Esophagus squamous epithelium (tissue), 5 donors: ENCODE results near the gene SERPINF2. TPM values are rescaled to one million over a fixed set of nuclear protein-coding genes. Genes with fewer than 3 reads are reported as not detected.
"Not testable (repeated sequence)": the region's sequence is repeated elsewhere in the genome, so short reads cannot be mapped to it uniquely, and the experiment has no call there.

ENCODE experiments used
- DNase-seq: peaks from one replicate; lab custom pipeline; 2025; lab: John Stamatoyannopoulos, UW
- H3K27ac ChIP-seq, 4 donors: fragments of 200-600 bp; sonication (generic); one replicate each; pipeline ENCODE4 v1.5.1; 2016 to 2019; ENCODE audit warnings: mild to moderate bottlenecking in 1 of 4
- H3K27me3 ChIP-seq, 4 donors: fragments of 200-600 bp; sonication (generic); 1 replicate in 3 of 4; 2 replicates in 1 of 4; pipeline versions ENCODE4 v1.5.1 to v1.6.0; 2017 to 2021; ENCODE audit warnings: antibody characterized with exemption in 1 of 4
- H3K36me3 ChIP-seq, 3 donors: fragments of 200-600 bp; sonication (generic); one replicate each; pipeline ENCODE4 v1.5.1; 2016 to 2019
- H3K4me1 ChIP-seq, 3 donors: fragments of 200-600 bp; sonication (generic); one replicate each; pipeline ENCODE4 v1.5.1; 2017 to 2019
- H3K4me3 ChIP-seq, 4 donors: fragments of 200-600 bp; sonication (generic); 1 replicate in 3 of 4; 2 replicates in 1 of 4; pipeline ENCODE4 v1.5.1; 2016 to 2019; ENCODE audit warnings: mild to moderate bottlenecking in 2 of 4, moderate library complexity in 1 of 4
- H3K9me3 ChIP-seq, 3 donors: fragments of 200-600 bp; sonication (generic); one replicate each; pipeline ENCODE4 v1.5.1; 2016 to 2019
- POLR2A ChIP-seq, 4 donors: fragments of 450-650 bp; IDR thresholded peaks; one replicate each; pipeline ENCODE4 v1.6.1; 2017; ENCODE audit warnings: antibody characterized with exemption in 4 of 4, mild to moderate bottlenecking in 4 of 4, moderate library complexity in 3 of 4
- WGBS, 2 donors: methylation state at CpG; one replicate each; pipeline ENCODE4 v1.1.5; 2018; 5-methylcytosine and 5-hydroxymethylcytosine counted together
- intact Hi-C: fragments of 100-400 bp; cut with DNase I; formaldehyde crosslinking; loops from one replicate; pipeline ENCODE4 v1.15.0; 2022
- total RNA-seq, 4 donors: library from RNA; depleted of rRNA; stranded (reverse); fragments of >200 nt; gene quantifications; one replicate each; pipeline ENCODE4 v1.1.0, GENCODE V29; 2016
- TF ChIP-seq, protein P1 (sequence below), 6 experiments: fragments of 450-650 bp in 4 of 6; fragments of 200-600 bp in 2 of 6; sonication (generic) in 2 of 6; IDR thresholded peaks; one replicate each; pipeline ENCODE4 v1.5.1; 2016 to 2019; ENCODE audit warnings: antibody characterized with exemption in 6 of 6, mild to moderate bottlenecking in 4 of 6, moderate library complexity in 4 of 6
- donor health status: DM: yes; HTN: yes; CAD: no.

Gene SERPINF2
- total RNA-seq, 4 donors from 2014 or later, result 0.22 to 7.1 (median 1.6) TPM

- Histone ChIP-seq H3K4me3 (no peak overlapping the region), H3K27me3 (no peaks in the 10 kb centered on the region), H3K4me1 (peaks cover 40 to 70% (median 52%) of the 10 kb centered on the region in 3 donors), H3K27ac (peak overlapping the region in 3 of 4 donors; percentile 58 to 67 (median 66)), H3K36me3 (no peaks in the 10 kb centered on the region), H3K9me3 (no peaks in the 10 kb centered on the region)
- 31 to 67% methylated on average over 5 of the region's 5 CpGs for WGBS, 2 donors
- TF ChIP-seq, protein P1, sequence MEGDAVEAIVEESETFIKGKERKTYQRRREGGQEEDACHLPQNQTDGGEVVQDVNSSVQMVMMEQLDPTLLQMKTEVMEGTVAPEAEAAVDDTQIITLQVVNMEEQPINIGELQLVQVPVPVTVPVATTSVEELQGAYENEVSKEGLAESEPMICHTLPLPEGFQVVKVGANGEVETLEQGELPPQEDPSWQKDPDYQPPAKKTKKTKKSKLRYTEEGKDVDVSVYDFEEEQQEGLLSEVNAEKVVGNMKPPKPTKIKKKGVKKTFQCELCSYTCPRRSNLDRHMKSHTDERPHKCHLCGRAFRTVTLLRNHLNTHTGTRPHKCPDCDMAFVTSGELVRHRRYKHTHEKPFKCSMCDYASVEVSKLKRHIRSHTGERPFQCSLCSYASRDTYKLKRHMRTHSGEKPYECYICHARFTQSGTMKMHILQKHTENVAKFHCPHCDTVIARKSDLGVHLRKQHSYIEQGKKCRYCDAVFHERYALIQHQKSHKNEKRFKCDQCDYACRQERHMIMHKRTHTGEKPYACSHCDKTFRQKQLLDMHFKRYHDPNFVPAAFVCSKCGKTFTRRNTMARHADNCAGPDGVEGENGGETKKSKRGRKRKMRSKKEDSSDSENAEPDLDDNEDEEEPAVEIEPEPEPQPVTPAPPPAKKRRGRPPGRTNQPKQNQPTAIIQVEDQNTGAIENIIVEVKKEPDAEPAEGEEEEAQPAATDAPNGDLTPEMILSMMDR (IDR thresholded peaks at IDR 0.05), result no peak
- TF ChIP-seq POLR2A (IDR thresholded peaks at IDR 0.05), result no peak
- DNase-seq, result no peak
- intact Hi-C loops, result no loop called here
Observed at GRCh38 chr17:1759529-1759928, 16.9 kb downstream of the SERPINF2 start.

GRCh38 chr17:1762233-1762900 lies 19.7 kb downstream of the SERPINF2 start:
- Histone ChIP-seq H3K4me3 (peak overlapping the region; percentile 19 to 61 (median 38)), H3K27me3 (no peaks in the 10 kb centered on the region), H3K27ac (peak overlapping the region; percentile 78 to 89 (median 86)), H3K36me3 (no peaks in the 10 kb centered on the region), H3K4me1 (peaks cover 37 to 83% (median 60%) of the 10 kb centered on the region in 3 donors), H3K9me3 (no peaks in the 10 kb centered on the region)
- intact Hi-C loops, result no loop called here
- 57 to 67% methylated on average over 10 to 12 of the region's 21 CpGs for WGBS, 2 donors
- no peak for DNase-seq
- TF ChIP-seq, protein P1 (IDR thresholded peaks at IDR 0.05), result no peak
- no peak for TF ChIP-seq POLR2A (IDR thresholded peaks at IDR 0.05)

DNA sequence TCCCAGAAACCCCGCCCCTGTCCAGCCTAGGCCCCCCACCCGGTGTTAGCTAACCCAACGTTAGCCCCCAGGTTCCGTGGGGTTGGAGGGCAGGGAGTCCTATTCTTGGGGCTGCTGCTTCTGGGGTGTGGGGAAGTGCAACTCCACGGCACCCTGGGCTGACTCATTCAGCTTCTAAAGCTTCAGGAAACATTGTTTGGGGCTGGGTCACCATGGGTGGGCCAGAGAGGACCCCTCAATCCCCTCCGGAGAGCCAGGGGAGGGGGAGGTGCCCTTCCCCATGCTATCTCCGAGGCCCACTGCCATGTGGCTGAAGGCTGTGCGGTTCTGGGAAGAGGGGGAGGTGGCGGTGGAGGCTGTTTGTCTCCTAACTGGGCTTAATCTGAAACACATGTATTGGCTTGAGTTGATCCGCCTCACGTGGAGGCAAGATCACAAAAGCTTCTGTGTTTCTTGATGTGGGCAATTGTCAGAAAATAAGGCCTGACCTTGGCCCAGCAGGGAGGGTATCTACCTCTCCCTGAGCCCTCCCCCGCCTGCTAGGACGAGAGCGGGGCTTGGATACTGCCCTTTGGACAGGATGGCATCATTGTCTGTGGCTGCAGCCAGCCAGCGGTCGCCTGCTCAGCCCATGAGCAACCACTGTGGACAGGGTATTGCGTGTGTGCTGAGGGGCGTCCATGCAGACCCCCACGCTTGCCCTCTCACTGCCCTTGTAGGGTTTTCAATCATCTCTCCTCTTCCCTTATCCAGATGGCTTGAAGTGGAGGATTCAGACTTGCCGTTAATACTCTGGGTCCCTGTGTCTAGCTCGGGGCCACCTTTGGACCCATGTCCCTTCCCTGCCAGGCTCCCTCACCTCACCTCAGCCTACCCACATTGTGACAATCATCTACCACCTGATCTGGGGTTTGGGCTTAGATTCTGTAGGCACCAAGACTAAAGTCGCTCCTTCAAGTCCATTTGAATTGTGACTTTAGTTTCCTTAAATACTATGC lies 20.5 kb downstream of the SERPINF2 start:
- Histone ChIP-seq H3K4me3 (peak overlapping the region in 3 of 4 donors; percentile 37 to 61 (median 40)), H3K27me3 (no peaks in the 10 kb centered on the region), H3K9me3 (no peaks in the 10 kb centered on the region), H3K27ac (peak overlapping the region; percentile 78 to 89 (median 86)), H3K36me3 (no peaks in the 10 kb centered on the region), H3K4me1 (peaks cover 37 to 83% (median 60%) of the 10 kb centered on the region in 3 donors)
- DNase-seq, result no peak
- intact Hi-C loops, result no loop called here
- TF ChIP-seq, protein P1 (IDR thresholded peaks at IDR 0.05), result no peak
- TF ChIP-seq POLR2A (IDR thresholded peaks at IDR 0.05), result no peak
- WGBS, 2 donors, result 42 to 64% methylated on average over 8 to 14 of the region's 22 CpGs

- peak in 2 of 4 donors; percentile 25 to 29 for TF ChIP-seq POLR2A (IDR thresholded peaks at IDR 0.05)
- TF ChIP-seq, protein P1 (IDR thresholded peaks at IDR 0.05), result no peak
- no peak for DNase-seq
- peak overlapping the region; percentile 78 to 89 (median 86) for H3K27ac ChIP-seq
- H3K9me3 ChIP-seq, result no peaks in the 10 kb centered on the region
- H3K27me3 ChIP-seq, result no peaks in the 10 kb centered on the region
- WGBS, 2 donors, result 0 to 5% methylated on average over 3 to 6 of the region's 11 CpGs
- no peaks in the 10 kb centered on the region for H3K36me3 ChIP-seq
- peaks cover 35 to 80% (median 56%) of the 10 kb centered on the region in 3 donors for H3K4me1 ChIP-seq
- peak overlapping the region in 2 of 4 donors; percentile 40 to 61 for H3K4me3 ChIP-seq
- intact Hi-C loops, result no loop called here
Observed at GRCh38 chr17:1764284-1764683, 21.6 kb downstream of the SERPINF2 start.

DNA sequence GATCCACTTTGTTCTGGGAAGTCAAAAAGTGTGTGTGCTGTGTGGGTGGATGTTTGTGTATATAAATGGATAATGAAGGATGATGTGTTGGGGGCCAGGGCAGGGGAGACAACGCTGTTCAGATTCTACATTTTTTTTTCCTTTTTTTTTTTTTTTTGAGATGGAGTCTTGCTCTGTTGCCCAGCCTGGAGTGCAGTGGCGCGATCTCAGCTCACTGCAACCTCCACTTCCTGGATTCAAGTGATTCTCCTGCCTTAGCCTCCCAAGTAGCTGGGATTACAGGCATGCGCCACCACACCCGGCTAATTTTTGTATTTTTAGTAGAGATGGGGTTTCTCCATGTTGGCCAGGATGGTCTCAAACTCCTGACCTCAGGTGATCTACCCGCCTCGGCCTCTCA lies 22.0 kb downstream of the SERPINF2 start:
- peaks cover 39 to 80% (median 57%) of the 10 kb centered on the region in 3 donors for H3K4me1 ChIP-seq
- not testable (repeated sequence) for H3K9me3 ChIP-seq

More for the DNA sequence above, 22.0 kb downstream of the SERPINF2 start:
- DNase-seq, intact Hi-C loops, H3K36me3 ChIP-seq, H3K27me3 ChIP-seq: not testable (repeated sequence)
- peak overlapping the region in 1 of 4 donors; percentile 61 for H3K4me3 ChIP-seq
- 72 to 84% methylated on average over 7 of the region's 7 CpGs for WGBS, 2 donors
- peak overlapping the region; percentile 78 to 89 (median 86) for H3K27ac ChIP-seq
